Prostate gland (tissue), 2 donors: ENCODE measurements around the gene TPST1. TPM values are rescaled to one million over a fixed set of nuclear protein-coding genes. Genes with fewer than 3 reads are reported as not detected.

Experiments
- DNase-seq: peaks from one replicate; pipeline ENCODE4 v3.0.0-alpha.2; 2019; ENCODE audit warnings: low spot score
- H3K27ac ChIP-seq, 2 donors: fragments of 200-600 bp; sonication (generic); 2 replicates each; pipeline ENCODE4 v1.5.1; 2017 to 2019
- H3K27me3 ChIP-seq: fragments of 200-600 bp; sonication (generic); replicated peaks from 2 replicates; pipeline ENCODE4 v1.5.1; 2019; ENCODE audit not compliant: insufficient read depth
- H3K36me3 ChIP-seq, 2 donors: fragments of 200-600 bp; sonication (generic); 1 replicate in 1 of 2; 2 replicates in 1 of 2; pipeline versions ENCODE4 v1.5.1 to v1.8.1; 2017 to 2019
- H3K4me1 ChIP-seq: fragments of 200-600 bp; sonication (generic); replicated peaks from 2 replicates; pipeline ENCODE4 v1.5.1; 2019
- H3K4me3 ChIP-seq, 2 donors: fragments of 200-600 bp; sonication (generic); 2 replicates each; pipeline ENCODE4 v1.5.1; 2017 to 2019
- H3K9me3 ChIP-seq: fragments of 200-600 bp; sonication (generic); 2 replicates; pipeline ENCODE4 v1.5.1; 2017
- POLR2A ChIP-seq: fragments of 450-650 bp; IDR thresholded peaks from one replicate; pipeline ENCODE4 v1.6.1; 2016; ENCODE audit warnings: antibody characterized with exemption, mild to moderate bottlenecking
- POLR2AphosphoS5 ChIP-seq: sonication (generic); formaldehyde crosslinking; IDR thresholded peaks from one replicate; pipeline ENCODE4 v1.6.1; 2017; ENCODE audit warnings: antibody characterized with exemption
- WGBS: methylation state at CpG from one replicate; pipeline ENCODE4 v1.1.5; 2018; 5-methylcytosine and 5-hydroxymethylcytosine counted together
- intact Hi-C: fragments of 100-400 bp; cut with DNase I; formaldehyde crosslinking; loops from one replicate; pipeline ENCODE4 v1.14.2; 2022
- total RNA-seq, 2 donors: library from RNA; depleted of rRNA; stranded (reverse); fragments of >200 nt; gene quantifications; one replicate each; pipeline ENCODE4 v1.1.0, GENCODE V29; 2016
- TF ChIP-seq, protein P1 (sequence below), 4 experiments: fragments of 200-600 bp in 2 of 4; fragments of 450-650 bp in 2 of 4; sonication (generic) in 2 of 4; IDR thresholded peaks; 1 replicate in 3 of 4; 2 replicates in 1 of 4; pipeline ENCODE4 v1.5.1; 2016 to 2019; ENCODE audit warnings: antibody characterized with exemption in 4 of 4, mild to moderate bottlenecking in 2 of 4, moderate library complexity in 2 of 4

Gene TPST1
- total RNA-seq, 2 donors from 2014 or later, result 9.9 to 21.4 TPM

DNA sequence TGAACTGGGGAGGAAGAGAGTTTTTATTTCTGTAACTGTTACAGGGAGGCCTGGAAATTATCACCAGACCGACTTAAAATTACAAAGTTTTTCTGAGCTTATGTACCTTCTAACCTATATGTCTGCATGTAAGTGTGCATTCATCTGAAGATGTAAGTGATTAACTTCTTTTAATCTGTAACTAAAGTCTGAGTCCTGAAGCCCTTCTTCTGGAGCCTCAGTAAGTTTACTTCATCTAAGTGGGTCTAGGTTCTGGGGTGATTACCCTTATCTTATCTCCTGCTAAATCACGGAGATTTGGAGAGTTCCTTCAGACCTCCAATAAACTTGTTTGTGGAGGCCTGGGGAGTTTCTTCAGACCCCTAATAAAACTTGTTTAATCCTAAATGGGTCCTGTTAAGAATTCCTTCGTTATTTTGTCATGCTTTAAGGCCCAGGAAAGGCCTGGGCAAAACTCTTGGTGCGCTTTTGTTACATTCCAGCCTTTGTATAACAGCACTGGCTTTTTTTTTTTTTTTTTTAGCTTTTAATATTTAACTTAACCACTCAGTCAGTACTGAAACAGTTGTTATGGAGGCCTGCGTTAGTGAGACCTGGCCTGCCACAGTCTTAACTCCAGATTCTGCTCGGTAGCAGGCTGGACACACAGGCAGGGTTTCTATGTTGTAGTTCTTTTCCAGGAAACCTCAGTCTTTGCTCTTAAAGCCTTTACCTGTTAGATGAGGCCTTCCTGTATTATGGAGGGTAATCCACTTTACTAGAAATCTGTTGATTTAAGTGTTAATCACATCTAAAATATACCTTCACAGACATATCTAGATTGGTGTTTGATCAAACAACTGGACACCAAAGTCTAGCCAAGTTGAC lies 33.0 kb downstream of the TPST1 start:
- no peaks in the 10 kb centered on the region for H3K4me1 ChIP-seq
- 21% methylated on average over 6 of the region's 6 CpGs for WGBS
- TF ChIP-seq, protein P1, sequence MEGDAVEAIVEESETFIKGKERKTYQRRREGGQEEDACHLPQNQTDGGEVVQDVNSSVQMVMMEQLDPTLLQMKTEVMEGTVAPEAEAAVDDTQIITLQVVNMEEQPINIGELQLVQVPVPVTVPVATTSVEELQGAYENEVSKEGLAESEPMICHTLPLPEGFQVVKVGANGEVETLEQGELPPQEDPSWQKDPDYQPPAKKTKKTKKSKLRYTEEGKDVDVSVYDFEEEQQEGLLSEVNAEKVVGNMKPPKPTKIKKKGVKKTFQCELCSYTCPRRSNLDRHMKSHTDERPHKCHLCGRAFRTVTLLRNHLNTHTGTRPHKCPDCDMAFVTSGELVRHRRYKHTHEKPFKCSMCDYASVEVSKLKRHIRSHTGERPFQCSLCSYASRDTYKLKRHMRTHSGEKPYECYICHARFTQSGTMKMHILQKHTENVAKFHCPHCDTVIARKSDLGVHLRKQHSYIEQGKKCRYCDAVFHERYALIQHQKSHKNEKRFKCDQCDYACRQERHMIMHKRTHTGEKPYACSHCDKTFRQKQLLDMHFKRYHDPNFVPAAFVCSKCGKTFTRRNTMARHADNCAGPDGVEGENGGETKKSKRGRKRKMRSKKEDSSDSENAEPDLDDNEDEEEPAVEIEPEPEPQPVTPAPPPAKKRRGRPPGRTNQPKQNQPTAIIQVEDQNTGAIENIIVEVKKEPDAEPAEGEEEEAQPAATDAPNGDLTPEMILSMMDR (IDR thresholded peaks at IDR 0.05), result no peak
- no peak for TF ChIP-seq POLR2AphosphoS5
- H3K9me3 ChIP-seq, result no peaks in the 10 kb centered on the region
- no peak for DNase-seq
- peak overlapping the region; percentile 1 to 15 for H3K27ac ChIP-seq
- no peaks in the 10 kb centered on the region for H3K27me3 ChIP-seq
- intact Hi-C loops, result no loop called here
- no peak overlapping the region for H3K4me3 ChIP-seq
- no peaks in the 10 kb centered on the region for H3K36me3 ChIP-seq

DNA sequence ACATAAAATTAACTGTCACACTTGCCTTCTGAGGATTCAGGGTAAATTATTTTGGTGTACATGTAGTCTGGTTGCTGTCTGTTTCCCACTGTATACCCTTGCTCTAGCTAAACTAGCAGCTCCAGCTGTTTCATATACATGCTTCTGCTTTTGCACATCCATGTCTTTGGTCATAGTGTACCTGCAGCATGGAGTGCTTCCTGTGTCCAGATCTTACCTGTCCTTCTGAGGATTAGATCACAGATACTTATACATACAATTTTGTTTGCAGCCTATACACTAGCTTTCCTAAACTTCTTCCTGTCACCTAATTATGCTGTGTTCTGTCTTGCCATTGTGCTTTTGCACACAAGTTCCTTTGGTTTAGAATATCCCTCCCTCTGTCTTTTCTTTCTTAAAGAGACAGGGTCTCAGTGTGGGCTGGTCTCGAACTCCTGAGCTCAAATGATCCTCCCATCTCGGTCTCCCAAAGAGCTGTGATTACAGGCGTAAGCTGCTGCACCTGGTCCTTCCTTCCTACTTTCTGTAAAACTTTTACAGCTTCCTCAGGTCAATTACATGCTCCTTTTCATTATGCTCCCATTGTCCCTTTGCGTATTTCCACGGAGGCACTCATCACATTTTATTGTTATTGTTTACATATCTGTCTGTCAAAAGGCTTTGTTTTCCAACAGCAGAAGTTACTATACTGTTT lies 33.8 kb downstream of the TPST1 start:
- DNase-seq, result no peak
- Histone ChIP-seq H3K36me3 (no peaks in the 10 kb centered on the region), H3K27ac (peak overlapping the region in 1 of 2 donors; percentile 1), H3K9me3 (no peaks in the 10 kb centered on the region), H3K4me3 (no peak overlapping the region), H3K27me3 (no peaks in the 10 kb centered on the region), H3K4me1 (no peaks in the 10 kb centered on the region)
- intact Hi-C loops, result no loop called here
- TF ChIP-seq, protein P1 (IDR thresholded peaks at IDR 0.05), result no peak
- TF ChIP-seq POLR2AphosphoS5, result no peak
- TF ChIP-seq POLR2A, result no peak
- WGBS, result 49% methylated on average over 5 of the region's 5 CpGs

DNA sequence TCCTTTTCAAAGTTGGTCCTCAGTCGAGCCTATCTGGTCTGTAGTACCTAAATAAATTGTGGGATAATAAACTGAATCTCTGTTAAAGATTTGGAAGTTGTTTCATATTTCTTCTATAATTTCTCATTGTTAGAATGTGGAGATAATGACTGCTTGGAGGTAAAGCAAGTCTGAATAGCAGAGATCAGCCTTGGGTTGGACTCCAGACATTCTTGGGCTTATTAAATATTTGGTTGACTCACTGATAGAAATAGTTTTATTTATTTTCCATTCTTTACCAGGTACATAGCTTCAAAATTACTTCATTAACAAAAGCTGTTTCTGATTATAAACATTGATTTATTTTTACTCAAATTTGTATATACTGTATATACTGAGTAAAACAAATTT lies 34.3 kb downstream of the TPST1 start:
- WGBS, result 67% methylated on average over 1 of the region's 1 CpG

DNA sequence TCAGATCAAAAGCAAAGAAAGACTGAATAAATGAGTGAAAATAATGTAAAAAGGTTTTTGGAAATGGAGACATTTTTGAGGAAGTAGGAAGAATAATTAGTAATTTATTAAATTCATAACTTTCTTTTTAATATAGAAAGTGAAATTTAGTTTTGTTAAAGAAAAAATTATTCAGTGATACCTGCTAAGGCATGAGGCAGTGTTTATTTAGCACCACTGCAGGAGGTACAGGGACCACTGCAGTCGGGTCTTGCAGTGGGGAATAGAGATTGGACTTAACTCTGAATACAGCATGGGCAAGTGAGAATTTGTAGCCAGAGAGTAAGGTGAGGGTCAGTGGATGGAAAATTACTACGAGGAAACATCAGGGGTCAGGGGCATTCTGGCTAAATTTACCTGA lies 39.9 kb downstream of the TPST1 start:
- H3K27me3 ChIP-seq, result no peaks in the 10 kb centered on the region
- no peaks in the 10 kb centered on the region for H3K36me3 ChIP-seq
- intact Hi-C loops, result no loop called here
- 64% methylated on average over 2 of the region's 2 CpGs for WGBS
- TF ChIP-seq POLR2A (no peak), POLR2AphosphoS5 (no peak)
- TF ChIP-seq, protein P1 (IDR thresholded peaks at IDR 0.05), result no peak
- H3K27ac ChIP-seq, result no peak overlapping the region
- H3K9me3 ChIP-seq, result no peaks in the 10 kb centered on the region
- H3K4me1 ChIP-seq, result no peaks in the 10 kb centered on the region
- no peak overlapping the region for H3K4me3 ChIP-seq
- DNase-seq, result no peak

More for the DNA sequence above, 34.3 kb downstream of the TPST1 start:
- no peak for DNase-seq
- no peak overlapping the region for H3K4me3 ChIP-seq
- no peaks in the 10 kb centered on the region for H3K4me1 ChIP-seq
- H3K27ac ChIP-seq, result no peak overlapping the region
- intact Hi-C loops, result no loop called here
- TF ChIP-seq POLR2A (no peak), POLR2AphosphoS5 (no peak)
- TF ChIP-seq, protein P1 (IDR thresholded peaks at IDR 0.05), result no peak
- no peaks in the 10 kb centered on the region for H3K27me3 ChIP-seq
- no peaks in the 10 kb centered on the region for H3K9me3 ChIP-seq
- H3K36me3 ChIP-seq, result no peaks in the 10 kb centered on the region
